Type B pancreatic cell (in vitro differentiated cells): ENCODE measurements around the gene RAD21L1. TPM values are rescaled to one million over a fixed set of nuclear protein-coding genes. Genes with fewer than 3 reads are reported as not detected.

Experiments
- DNase-seq: peaks from one replicate; pipeline ENCODE4 v3.0.0; 2021; ENCODE audit warnings: mixed read lengths; ENCODE audit not compliant: unreplicated experiment; ENCODE audit errors: extremely low spot score
- H3K27ac Mint-ChIP-seq: 2 replicates; pipeline ENCODE4 v1.8.0; 2021; ENCODE audit warnings: mild to moderate bottlenecking, mixed read lengths
- H3K27me3 Mint-ChIP-seq: 2 replicates; pipeline ENCODE4 v1.8.0; 2021; ENCODE audit warnings: mixed read lengths
- H3K36me3 Mint-ChIP-seq: 2 replicates; pipeline ENCODE4 v1.8.0; 2021; ENCODE audit warnings: mixed read lengths
- H3K4me1 Mint-ChIP-seq: one replicate; pipeline ENCODE4 v1.8.0; 2021; ENCODE audit warnings: mixed read lengths; ENCODE audit not compliant: unreplicated experiment
- H3K4me3 Mint-ChIP-seq: 2 replicates; pipeline ENCODE4 v1.8.0; 2021; ENCODE audit warnings: mild to moderate bottlenecking, mixed read lengths
- H3K9me3 Mint-ChIP-seq: 2 replicates; pipeline ENCODE4 v1.8.0; 2021; ENCODE audit warnings: mixed read lengths
- CTCF ChIP-seq: fragments of 200-600 bp; sonication (generic); conservative IDR thresholded peaks from 2 replicates; pipeline ENCODE4 v1.5.0; 2021; ENCODE audit warnings: antibody characterized with exemption, mild to moderate bottlenecking
- total RNA-seq: library from RNA; stranded (reverse); gene quantifications from 2 replicates; pipeline ENCODE4 v1.2.1, GENCODE V29; 2021; ENCODE audit warnings: low replicate concordance

The RAD21L1 gene
- total RNA-seq, 1 donor from 2014 or later = not detected

DNA sequence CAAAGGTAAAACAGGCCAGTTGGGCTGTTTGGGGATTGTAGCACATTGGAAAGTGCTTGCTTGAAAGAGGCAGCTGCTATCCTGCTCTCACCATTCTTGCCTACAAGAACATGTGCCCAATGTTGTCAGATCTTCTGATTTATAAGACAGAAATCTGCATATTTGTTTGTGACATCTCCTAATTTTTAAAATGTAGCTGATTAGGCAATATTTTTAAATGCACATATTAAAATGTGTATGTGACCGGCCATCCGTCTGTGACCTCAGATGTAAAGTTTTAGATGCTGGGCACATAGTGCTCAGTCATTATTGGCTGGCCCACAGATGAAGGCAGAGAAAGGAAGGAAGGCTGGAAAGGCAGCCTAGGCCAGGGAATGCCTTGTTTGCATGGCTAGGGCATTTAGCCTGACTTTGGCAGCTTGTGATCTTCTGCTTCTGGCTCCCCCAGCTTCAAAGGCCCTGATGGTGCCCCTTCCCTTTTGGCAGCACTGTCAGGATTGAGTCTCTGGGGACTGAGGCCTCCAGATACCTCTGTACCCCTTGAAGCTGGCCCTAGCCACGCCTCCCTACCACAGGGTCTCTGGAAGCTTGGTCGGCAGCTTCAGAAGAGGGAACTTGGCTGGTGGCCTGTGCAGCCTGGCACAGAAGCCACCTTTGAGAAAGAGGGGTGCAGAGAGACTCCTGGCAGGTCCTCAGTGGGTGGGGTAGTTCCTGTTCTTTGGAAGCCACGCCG, 46.7 kb downstream of the RAD21L1 start:
- no peaks in the 10 kb centered on the region for H3K36me3 Mint-ChIP-seq
- TF ChIP-seq CTCF = no peak
- H3K27ac Mint-ChIP-seq = no peak overlapping the region

DNA sequence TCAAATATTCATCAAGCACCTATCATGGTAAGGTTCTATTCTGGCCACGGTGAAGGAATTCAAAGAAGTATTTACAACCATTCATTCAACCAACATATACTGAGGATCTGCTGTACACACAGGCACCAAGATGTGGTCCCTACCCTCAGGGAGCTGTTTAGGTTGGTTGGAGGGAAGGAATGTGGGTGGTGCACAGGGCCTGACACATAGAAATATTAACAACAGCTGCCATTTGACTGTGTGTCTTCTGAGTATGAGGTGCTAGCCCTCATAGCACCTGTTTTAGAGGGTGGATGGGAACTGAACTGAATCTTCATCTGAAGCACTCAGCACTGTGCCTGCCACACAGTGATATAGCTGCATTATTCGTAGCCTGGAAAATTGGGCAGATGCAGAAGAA, 47.5 kb downstream of the RAD21L1 start:
- H3K27me3 Mint-ChIP-seq = no peaks in the 10 kb centered on the region
- no peak for DNase-seq
- no peak for TF ChIP-seq CTCF
- no peaks in the 10 kb centered on the region for H3K36me3 Mint-ChIP-seq
- H3K9me3 Mint-ChIP-seq = no peaks in the 10 kb centered on the region
- H3K4me3 Mint-ChIP-seq = no peak overlapping the region
- H3K4me1 Mint-ChIP-seq = no peaks in the 10 kb centered on the region
- H3K27ac Mint-ChIP-seq = peak overlapping the region; percentile 54

More for the DNA sequence above, 46.7 kb downstream of the RAD21L1 start:
- H3K9me3 Mint-ChIP-seq = no peaks in the 10 kb centered on the region
- no peaks in the 10 kb centered on the region for H3K4me1 Mint-ChIP-seq
- DNase-seq = no peak
- H3K4me3 Mint-ChIP-seq = no peak overlapping the region
- no peaks in the 10 kb centered on the region for H3K27me3 Mint-ChIP-seq

DNA sequence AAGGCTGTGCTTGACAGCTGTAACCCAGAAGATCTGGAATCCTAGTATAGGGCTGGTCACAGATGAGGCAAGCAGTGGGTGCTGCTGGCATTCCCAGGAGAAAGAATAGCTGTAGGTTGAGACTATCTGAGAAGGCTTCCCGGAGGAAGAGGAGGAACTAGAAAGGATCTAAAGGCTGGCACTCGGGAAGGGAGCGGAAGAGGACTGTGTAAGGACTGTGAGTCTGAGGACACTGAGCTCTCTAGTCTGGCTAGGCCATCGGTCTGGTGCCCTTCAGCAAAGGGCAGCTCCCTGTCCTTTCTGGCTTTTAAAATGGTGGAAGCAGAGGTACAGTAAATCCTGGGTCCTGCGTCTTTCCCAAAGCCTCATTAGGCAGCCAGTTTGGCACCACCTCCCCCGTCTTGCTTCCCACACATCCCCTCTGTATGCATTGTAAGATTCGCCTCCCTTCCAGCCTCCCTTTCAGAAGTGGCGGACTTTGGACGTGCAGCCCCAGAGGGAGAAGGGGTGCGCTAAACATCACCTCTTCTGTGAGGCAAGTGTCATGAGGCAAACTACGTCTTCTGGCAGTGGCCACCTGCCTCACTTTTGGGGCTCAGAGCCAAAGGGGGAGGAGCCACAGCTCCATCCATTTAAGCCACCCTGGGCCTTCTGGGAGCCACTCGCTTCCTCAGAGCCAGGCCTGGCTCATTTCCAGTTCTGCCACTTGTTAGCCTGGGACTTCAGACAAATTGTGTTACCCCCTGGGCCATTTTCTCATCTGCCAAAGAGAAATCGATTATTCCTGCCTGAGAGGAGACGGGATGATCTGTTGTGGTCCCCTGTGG, 48.9 kb downstream of the RAD21L1 start:
- Mint-ChIP-seq H3K27ac (no peak overlapping the region), H3K4me1 (no peaks in the 10 kb centered on the region), H3K4me3 (no peak overlapping the region), H3K27me3 (no peaks in the 10 kb centered on the region), H3K9me3 (no peaks in the 10 kb centered on the region), H3K36me3 (no peaks in the 10 kb centered on the region)
- no peak for TF ChIP-seq CTCF
- DNase-seq = peak; percentile 37

DNA sequence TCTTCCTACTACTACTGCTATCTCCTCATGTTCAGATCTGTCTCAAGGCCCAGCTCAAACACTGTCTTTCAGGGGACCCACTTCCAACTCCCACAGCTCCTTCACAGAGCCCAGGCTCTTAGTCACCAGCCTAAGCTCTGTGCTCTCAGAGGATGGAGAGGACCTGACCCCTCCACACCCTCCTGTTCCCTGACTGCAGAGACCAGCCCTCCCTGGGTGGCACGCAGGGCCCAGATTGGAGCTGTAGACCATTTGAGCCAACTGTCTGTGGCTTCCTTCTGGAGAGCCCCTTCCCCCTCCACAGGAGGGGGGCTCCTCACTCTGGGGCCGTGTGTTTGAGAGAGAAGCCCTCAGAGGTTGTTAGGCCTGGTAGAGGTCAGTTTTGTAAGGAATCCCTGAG, 50.1 kb downstream of the RAD21L1 start:
- no peak for TF ChIP-seq CTCF
- no peaks in the 10 kb centered on the region for H3K9me3 Mint-ChIP-seq
- no peak overlapping the region for H3K4me3 Mint-ChIP-seq
- H3K27ac Mint-ChIP-seq = no peak overlapping the region
- no peaks in the 10 kb centered on the region for H3K4me1 Mint-ChIP-seq
- no peaks in the 10 kb centered on the region for H3K27me3 Mint-ChIP-seq
- DNase-seq = peak; percentile 25
- no peaks in the 10 kb centered on the region for H3K36me3 Mint-ChIP-seq

DNA sequence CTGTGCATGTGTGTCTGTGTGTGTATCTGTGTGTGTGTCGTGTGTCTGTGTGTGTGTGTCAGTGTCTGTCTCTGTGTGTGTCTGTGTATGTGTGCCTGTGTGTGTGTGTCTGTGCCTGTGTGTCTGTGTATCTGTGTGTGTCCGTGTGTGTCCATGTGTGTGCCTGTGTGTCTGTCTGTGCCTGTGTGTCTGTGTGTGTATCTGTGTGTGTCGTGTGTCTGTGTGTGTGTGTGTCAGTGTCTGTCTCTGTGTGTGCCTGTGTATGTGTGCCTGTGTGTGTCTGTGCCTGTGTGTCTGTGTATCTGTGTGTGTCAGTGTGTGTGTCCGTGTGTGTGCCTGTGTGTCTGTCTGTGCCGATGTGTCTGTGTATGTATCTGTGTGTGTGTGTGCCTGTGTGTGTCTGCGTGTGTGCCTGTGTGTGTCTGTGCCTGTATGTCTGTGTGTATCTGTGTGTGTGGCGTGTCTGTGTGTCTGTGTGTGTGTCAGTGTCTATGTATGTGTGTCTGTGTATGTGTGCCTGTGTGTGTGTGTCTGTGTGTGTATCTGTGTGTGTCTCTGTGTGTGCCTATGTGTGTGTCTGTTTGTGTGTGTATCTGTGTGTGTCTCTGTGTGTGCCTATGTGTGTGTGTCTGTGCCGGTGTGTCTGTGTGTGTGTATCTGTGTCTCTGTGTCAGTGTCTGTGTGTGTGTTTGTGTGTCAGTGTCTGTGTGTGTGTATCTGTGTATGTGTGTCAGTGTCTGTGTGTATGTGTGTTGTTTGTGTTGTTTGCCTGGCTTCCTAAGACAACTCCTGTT, 51.9 kb downstream of the RAD21L1 start:
- no peaks in the 10 kb centered on the region for H3K9me3 Mint-ChIP-seq
- no peak overlapping the region for H3K4me3 Mint-ChIP-seq
- peak; percentile 24 for DNase-seq
- no peaks in the 10 kb centered on the region for H3K27me3 Mint-ChIP-seq
- H3K36me3 Mint-ChIP-seq = no peaks in the 10 kb centered on the region
- no peak for TF ChIP-seq CTCF
- no peaks in the 10 kb centered on the region for H3K4me1 Mint-ChIP-seq
- H3K27ac Mint-ChIP-seq = no peak overlapping the region
